Naive thymus-derived CD8-positive, alpha-beta T cell (primary cell): ENCODE results near the gene TFDP1. TPM values are rescaled to one million over a fixed set of nuclear protein-coding genes. Genes with fewer than 3 reads are reported as not detected.
"Not testable (repeated sequence)": the region's sequence is repeated elsewhere in the genome, so short reads cannot be mapped to it uniquely, and the experiment has no call there.

Experiments used
- ATAC-seq, 2 donors: fragments of 150-1000 bp; cut with Tn5 transposase in 1 of 2; sonication (Bioruptor Pico), chemical (Tn5 transposase) in 1 of 2; 1 replicate in 1 of 2; 2 replicates in 1 of 2; pipeline ENCODE4 v1.10.0; 2021; ENCODE audit warnings: mild to moderate bottlenecking in 2 of 2, moderate library complexity in 2 of 2
- POLR2A ChIA-PET: fragments of 350-600 bp; sonication (Branson Sonifier 250); formaldehyde crosslinking; loops from one replicate; lab custom pipeline; 2021; ENCODE audit warnings: antibody characterized with exemption; lab: Charles Lee
- DNase-seq, 10 donors: peaks; one replicate each; pipeline versions ENCODE4 v3.0.0 to v3.0.0-alpha.2; 2020 to 2022
- H3K27ac Mint-ChIP-seq, 10 donors: one replicate each; pipeline ENCODE4 v1.8.0; 2020 to 2022; ENCODE audit warnings: mild to moderate bottlenecking in 10 of 10, mixed read lengths in 10 of 10, moderate library complexity in 4 of 10, inconsistent platforms in 1 of 10
- H3K27me3 Mint-ChIP-seq, 5 donors: one replicate each; pipeline ENCODE4 v1.8.0; 2021 to 2022; ENCODE audit warnings: mixed read lengths in 5 of 5
- H3K36me3 Mint-ChIP-seq, 3 donors: one replicate each; pipeline ENCODE4 v1.8.0; 2020 to 2022; ENCODE audit warnings: mixed read lengths in 3 of 3, mild to moderate bottlenecking in 2 of 3, inconsistent platforms in 1 of 3
- H3K4me1 Mint-ChIP-seq, 4 donors: one replicate each; pipeline ENCODE4 v1.8.0; 2021 to 2022; ENCODE audit warnings: mixed read lengths in 4 of 4
- H3K4me3 Mint-ChIP-seq, 10 donors: one replicate each; pipeline ENCODE4 v1.8.0; 2020 to 2022; ENCODE audit warnings: mild to moderate bottlenecking in 10 of 10, mixed read lengths in 10 of 10, moderate library complexity in 6 of 10, inconsistent platforms in 1 of 10
- H3K9me3 Mint-ChIP-seq, 9 donors: one replicate each; pipeline ENCODE4 v1.8.0; 2020 to 2022; ENCODE audit warnings: mixed read lengths in 9 of 9, mild to moderate bottlenecking in 3 of 9, inconsistent platforms in 1 of 9, moderate library complexity in 1 of 9
- polyA plus RNA-seq, 3 donors: library from polyadenylated mRNA; unstranded; fragments of 300-500 nt; fragmentation: Illumina TruSeq; gene quantifications; one replicate each; pipeline ENCODE4 v1.2.3, GENCODE V29; 2021
- total RNA-seq, 8 experiments: library from RNA in 2 of 8; stranded (reverse) in 2 of 8; gene quantifications; one replicate each; pipeline ENCODE4 v1.2.3 and lab custom pipeline; 2021 to 2026

TFDP1 gene
- total and polyA plus RNA-seq, 5 experiments from 2014 or later = 17.1 to 61.9 (median 50.1) TPM

GRCh38 chr13:113562844-113563243 lies 21.7 kb upstream of the TFDP1 start:
- POLR2A ChIA-PET = no interaction called here
- peak overlapping the region in 3 of 10 donors; percentile 52 to 76 (median 73) for H3K27ac Mint-ChIP-seq
- ATAC-seq = no peak
- no peaks in the 10 kb centered on the region for H3K36me3 Mint-ChIP-seq
- no peak overlapping the region for H3K4me3 Mint-ChIP-seq
- peaks cover under 1 to 7% (median 5%) of the 10 kb centered on the region in 4 donors for H3K4me1 Mint-ChIP-seq
- H3K9me3 Mint-ChIP-seq = peaks cover 0 to 9% (median 0%) of the 10 kb centered on the region in 9 donors
- no peak for DNase-seq
- peaks cover 1 to 23% (median 7%) of the 10 kb centered on the region in 5 donors for H3K27me3 Mint-ChIP-seq

- POLR2A ChIA-PET, DNase-seq, H3K27ac Mint-ChIP-seq, H3K4me1 Mint-ChIP-seq, H3K9me3 Mint-ChIP-seq, ATAC-seq, H3K4me3 Mint-ChIP-seq, H3K36me3 Mint-ChIP-seq: not testable (repeated sequence)
- peaks cover 3 to 24% (median 11%) of the 10 kb centered on the region in 5 donors for H3K27me3 Mint-ChIP-seq
Measured at GRCh38 chr13:113563511-113563910, 21.0 kb upstream of the TFDP1 start.

- H3K4me1 Mint-ChIP-seq = peaks cover 0 to 7% (median 5%) of the 10 kb centered on the region in 4 donors
- H3K27me3 Mint-ChIP-seq = peaks cover 9 to 26% (median 17%) of the 10 kb centered on the region in 5 donors
- H3K4me3 Mint-ChIP-seq = no peak overlapping the region
- peaks cover 0 to 4% (median 0%) of the 10 kb centered on the region in 9 donors for H3K9me3 Mint-ChIP-seq
- H3K27ac Mint-ChIP-seq = no peak overlapping the region
- no peaks in the 10 kb centered on the region for H3K36me3 Mint-ChIP-seq
- POLR2A ChIA-PET = no interaction called here
- DNase-seq (no peak), ATAC-seq (no peak)
Measured at GRCh38 chr13:113564331-113565023, 20.1 kb upstream of the TFDP1 start.

GRCh38 chr13:113565526-113566226 lies 18.9 kb upstream of the TFDP1 start:
- POLR2A ChIA-PET = no interaction called here
- H3K4me1 Mint-ChIP-seq = peaks cover 0 to 7% (median 5%) of the 10 kb centered on the region in 4 donors
- H3K9me3 Mint-ChIP-seq = peaks cover 0 to 4% (median 0%) of the 10 kb centered on the region in 9 donors
- no peaks in the 10 kb centered on the region for H3K36me3 Mint-ChIP-seq
- H3K27ac Mint-ChIP-seq = no peak overlapping the region
- DNase-seq (no peak), ATAC-seq (no peak)
- H3K27me3 Mint-ChIP-seq = peaks cover 9 to 36% (median 23%) of the 10 kb centered on the region in 5 donors
- H3K4me3 Mint-ChIP-seq = no peak overlapping the region

GRCh38 chr13:113566227-113566561 lies 18.4 kb upstream of the TFDP1 start:
- H3K4me3 Mint-ChIP-seq = no peak overlapping the region
- H3K4me1 Mint-ChIP-seq = peaks cover 0 to 7% (median 5%) of the 10 kb centered on the region in 4 donors
- POLR2A ChIA-PET = no interaction called here
- H3K9me3 Mint-ChIP-seq = peaks cover 0 to 4% (median 0%) of the 10 kb centered on the region in 9 donors
- H3K36me3 Mint-ChIP-seq = no peaks in the 10 kb centered on the region
- peak overlapping the region in 1 of 10 donors; percentile 50 for H3K27ac Mint-ChIP-seq
- ATAC-seq = no peak
- H3K27me3 Mint-ChIP-seq = peaks cover 9 to 39% (median 24%) of the 10 kb centered on the region in 5 donors
- DNase-seq = no peak

GRCh38 chr13:113567681-113568080 lies 16.9 kb upstream of the TFDP1 start:
- Mint-ChIP-seq H3K36me3 (peaks cover 0 to 8% (median 0%) of the 10 kb centered on the region in 3 donors), H3K27me3 (peaks cover 9 to 39% (median 25%) of the 10 kb centered on the region in 5 donors), H3K4me1 (peaks cover 0 to 1% (median under 1%) of the 10 kb centered on the region in 4 donors), H3K4me3 (no peak overlapping the region), H3K27ac (no peak overlapping the region), H3K9me3 (peaks cover 0 to 12% (median 0%) of the 10 kb centered on the region in 9 donors)
- ATAC-seq (no peak), DNase-seq (no peak)
- POLR2A ChIA-PET = no interaction called here

GRCh38 chr13:113573065-113573464 lies 11.5 kb upstream of the TFDP1 start:
- POLR2A ChIA-PET = no interaction called here
- peak overlapping the region in 1 of 10 donors; percentile 27 for H3K27ac Mint-ChIP-seq
- H3K4me1 Mint-ChIP-seq = no peaks in the 10 kb centered on the region
- H3K36me3 Mint-ChIP-seq = peaks cover 0 to 26% (median 5%) of the 10 kb centered on the region in 3 donors
- no peak overlapping the region for H3K4me3 Mint-ChIP-seq
- H3K27me3 Mint-ChIP-seq = peaks cover 5 to 29% (median 18%) of the 10 kb centered on the region in 5 donors
- DNase-seq (no peak), ATAC-seq (no peak)
- peaks cover 9 to 44% (median 22%) of the 10 kb centered on the region in 9 donors for H3K9me3 Mint-ChIP-seq

GRCh38 chr13:113576597-113576996 lies 8.0 kb upstream of the TFDP1 start:
- Mint-ChIP-seq H3K4me1 (no peaks in the 10 kb centered on the region), H3K27ac (no peak overlapping the region), H3K36me3 (peaks cover 0 to 26% (median 5%) of the 10 kb centered on the region in 3 donors), H3K27me3 (peaks cover 0 to 11% (median 2%) of the 10 kb centered on the region in 5 donors), H3K9me3 (peaks cover 9 to 46% (median 22%) of the 10 kb centered on the region in 9 donors), H3K4me3 (no peak overlapping the region)
- POLR2A ChIA-PET = no interaction called here
- ATAC-seq (no peak), DNase-seq (no peak)

- Mint-ChIP-seq H3K4me3 (no peak overlapping the region), H3K4me1 (no peaks in the 10 kb centered on the region), H3K27ac (no peak overlapping the region), H3K36me3 (peaks cover 0 to 18% (median 5%) of the 10 kb centered on the region in 3 donors), H3K27me3 (peaks cover 0 to 8% (median 2%) of the 10 kb centered on the region in 5 donors), H3K9me3 (peaks cover 9 to 43% (median 22%) of the 10 kb centered on the region in 9 donors)
- POLR2A ChIA-PET = no interaction called here
- DNase-seq = no peak
- ATAC-seq = no peak
Measured at GRCh38 chr13:113577881-113578435, 6.6 kb upstream of the TFDP1 start.

- ATAC-seq = no peak
Measured at GRCh38 chr13:113579686-113580085, 4.9 kb upstream of the TFDP1 start.

GRCh38 chr13:113581871-113582270 lies 2.7 kb upstream of the TFDP1 start:
- ATAC-seq (no peak), DNase-seq (peak in 1 of 10 donors; percentile 7)
- H3K36me3 Mint-ChIP-seq = peaks cover under 1 to 8% (median 4%) of the 10 kb centered on the region in 3 donors
- H3K9me3 Mint-ChIP-seq = peaks cover 5 to 27% (median 13%) of the 10 kb centered on the region in 9 donors
- POLR2A ChIA-PET = no interaction called here
- peak overlapping the region in 1 of 10 donors; percentile 58 for H3K27ac Mint-ChIP-seq
- H3K4me1 Mint-ChIP-seq = peaks cover 6 to 21% (median 16%) of the 10 kb centered on the region in 4 donors
- H3K27me3 Mint-ChIP-seq = no peaks in the 10 kb centered on the region
- H3K4me3 Mint-ChIP-seq = peak overlapping the region in 5 of 10 donors; percentile 47 to 85 (median 60)

More at GRCh38 chr13:113579686-113580085, 4.9 kb upstream of the TFDP1 start:
- POLR2A ChIA-PET = interaction anchor here (0.7 kb wide), 1 partner anchor 391 kb away, joined by 3 read pairs; no protein-coding TSS in a partner anchor
- Mint-ChIP-seq H3K4me1 (peaks cover 0 to 6% (median 4%) of the 10 kb centered on the region in 4 donors), H3K36me3 (peaks cover 0 to 13% (median 5%) of the 10 kb centered on the region in 3 donors), H3K4me3 (no peak overlapping the region), H3K9me3 (peaks cover 6 to 35% (median 17%) of the 10 kb centered on the region in 9 donors), H3K27ac (no peak overlapping the region), H3K27me3 (peaks cover 0 to 4% (median 0%) of the 10 kb centered on the region in 5 donors)
- DNase-seq = peak in 1 of 10 donors; percentile 0

GRCh38 chr13:113582841-113583631 lies 1.5 kb upstream of the TFDP1 start:
- Mint-ChIP-seq H3K36me3 (peaks cover 0 to 8% (median 0%) of the 10 kb centered on the region in 3 donors), H3K4me3 (peak overlapping the region; percentile 13 to 85 (median 63)), H3K27me3 (no peaks in the 10 kb centered on the region), H3K9me3 (peaks cover 0 to 21% (median 2%) of the 10 kb centered on the region in 9 donors), H3K27ac (peak overlapping the region in 2 of 10 donors; percentile 62 to 65), H3K4me1 (peaks cover 9 to 29% (median 26%) of the 10 kb centered on the region in 4 donors)
- DNase-seq = peak in 1 of 10 donors; percentile 14
- POLR2A ChIA-PET = no interaction called here
- no peak for ATAC-seq
